ENCODE data around the gene SPIRE2. TPM values are rescaled to one million over a fixed set of nuclear protein-coding genes. Genes with fewer than 3 reads are reported as not detected.
A peak's percentile ranks its signal among the peaks of the same experiment; 100 is the strongest.

The SPIRE2 gene
- total and polyA plus RNA-seq, 9 of the 15 experiments (the other 6 are each of a cell fraction or from before 2014, with no cell fraction given): 0.70 to 7.5 (median 4.6) TPM

DNA sequence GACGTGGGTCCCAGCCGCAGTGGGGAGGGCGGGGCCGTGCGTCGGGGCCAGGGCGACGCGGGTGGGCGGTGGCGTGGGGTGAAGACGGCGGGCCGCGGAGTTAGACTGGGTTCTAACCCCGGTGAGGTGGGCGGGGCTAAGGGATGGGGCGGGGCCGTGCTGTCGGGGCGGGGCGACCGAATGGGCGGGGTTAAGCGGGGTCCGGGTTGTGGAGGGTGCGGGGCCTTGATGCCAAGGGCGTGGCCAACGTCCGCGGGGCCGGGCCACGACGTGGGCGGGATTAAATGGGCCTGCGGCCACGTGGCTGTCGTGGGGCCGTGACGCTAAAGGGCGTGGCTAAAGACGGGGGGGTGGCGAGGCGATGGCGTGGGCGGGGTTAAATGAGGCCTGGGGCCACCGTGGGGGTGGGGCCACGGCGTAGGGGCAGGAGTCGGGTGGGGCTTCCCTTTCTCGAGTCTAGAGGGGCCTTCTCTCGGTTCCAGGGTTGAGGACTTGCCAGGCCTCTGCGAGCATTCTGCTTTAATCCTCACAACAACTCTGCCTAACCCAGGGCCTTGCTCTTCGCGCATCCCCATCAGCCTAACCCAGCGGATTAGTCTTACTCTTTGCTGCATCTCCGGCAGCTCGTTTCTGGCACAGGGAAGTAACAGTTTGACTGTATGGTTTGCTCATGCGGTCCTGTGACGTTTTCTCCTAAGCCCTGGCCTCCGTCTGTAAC lies 45.9 kb downstream of the SPIRE2 start (continued):
- peak; percentile 11; the same call in 1 of the 2 replicates for TF ChIP-seq ZBTB33 (CRISPR knock-in tag; IDR thresholded peaks at IDR 0.05)
- TF ChIP-seq NFIX (CRISPR knock-in tag; IDR thresholded peaks at IDR 0.05; ENCODE audit: low read depth): no peak
- TF ChIP-seq FOXK2 (conservative IDR thresholded peaks at IDR 0.05 in 1 of 2, IDR thresholded peaks at IDR 0.05 in 1 of 2; ENCODE audit: low read depth in 2 of 2): peak in 1 of 2 experiments; percentile 4; a peak in 1 of 4 replicates
- TF ChIP-seq CCNT2 (IDR thresholded peaks at IDR 0.05; ENCODE audit: borderline replicate concordance, extremely low read depth, insufficient read length, low read depth, low read length): peak; percentile 69
- peak; percentile 32; the same call in 1 of the 2 replicates for TF ChIP-seq JUN (IDR thresholded peaks at IDR 0.05; ENCODE audit: borderline replicate concordance, low read depth, low read length)
- no peak for TF ChIP-seq JUN (CRISPR knock-in tag; IDR thresholded peaks at IDR 0.05; ENCODE audit: borderline replicate concordance)
- peak; percentile 78 for TF ChIP-seq VEZF1 (CRISPR knock-in tag; IDR thresholded peaks at IDR 0.05)
- TF ChIP-seq, protein P1, sequence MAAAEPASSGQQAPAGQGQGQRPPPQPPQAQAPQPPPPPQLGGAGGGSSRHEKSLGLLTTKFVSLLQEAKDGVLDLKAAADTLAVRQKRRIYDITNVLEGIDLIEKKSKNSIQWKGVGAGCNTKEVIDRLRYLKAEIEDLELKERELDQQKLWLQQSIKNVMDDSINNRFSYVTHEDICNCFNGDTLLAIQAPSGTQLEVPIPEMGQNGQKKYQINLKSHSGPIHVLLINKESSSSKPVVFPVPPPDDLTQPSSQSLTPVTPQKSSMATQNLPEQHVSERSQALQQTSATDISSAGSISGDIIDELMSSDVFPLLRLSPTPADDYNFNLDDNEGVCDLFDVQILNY (CRISPR knock-in tag; IDR thresholded peaks at IDR 0.05): no peak
- peak; percentile 1; the same call in 1 of the 2 replicates for TF ChIP-seq ZNF263 (CRISPR knock-in tag; IDR thresholded peaks at IDR 0.05; ENCODE audit: borderline replicate concordance)
- TF ChIP-seq STAT5A (IDR thresholded peaks at IDR 0.05; ENCODE audit: borderline replicate concordance, low read length): no peak
- TF ChIP-seq TBP (optimal IDR thresholded peaks at IDR 0.05; ENCODE audit: low read depth, low read length): peak; percentile 15
- no peak for TF ChIP-seq ILF3 (IDR thresholded peaks at IDR 0.05; ENCODE audit: borderline replicate concordance)
- TF ChIP-seq, protein P2, sequence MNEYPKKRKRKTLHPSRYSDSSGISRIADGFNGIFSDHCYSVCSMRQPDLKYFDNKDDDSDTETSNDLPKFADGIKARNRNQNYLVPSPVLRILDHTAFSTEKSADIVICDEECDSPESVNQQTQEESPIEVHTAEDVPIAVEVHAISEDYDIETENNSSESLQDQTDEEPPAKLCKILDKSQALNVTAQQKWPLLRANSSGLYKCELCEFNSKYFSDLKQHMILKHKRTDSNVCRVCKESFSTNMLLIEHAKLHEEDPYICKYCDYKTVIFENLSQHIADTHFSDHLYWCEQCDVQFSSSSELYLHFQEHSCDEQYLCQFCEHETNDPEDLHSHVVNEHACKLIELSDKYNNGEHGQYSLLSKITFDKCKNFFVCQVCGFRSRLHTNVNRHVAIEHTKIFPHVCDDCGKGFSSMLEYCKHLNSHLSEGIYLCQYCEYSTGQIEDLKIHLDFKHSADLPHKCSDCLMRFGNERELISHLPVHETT (CRISPR knock-in tag; conservative IDR thresholded peaks at IDR 0.05 in 1 of 2, IDR thresholded peaks at IDR 0.05 in 1 of 2): no peak
- peak; percentile 71 for TF ChIP-seq HMGN3 (IDR thresholded peaks at IDR 0.05; ENCODE audit: borderline replicate concordance, extremely low read depth, insufficient read length, low read depth, low read length)
- TF ChIP-seq ZNF57 (CRISPR knock-in tag; IDR thresholded peaks at IDR 0.05): no peak
- no peak for TF ChIP-seq FOXA3 (CRISPR knock-in tag; conservative IDR thresholded peaks at IDR 0.05 in 1 of 2, IDR thresholded peaks at IDR 0.05 in 1 of 2)
- TF ChIP-seq MBD2 (IDR thresholded peaks at IDR 0.05; ENCODE audit: borderline replicate concordance, low read depth): peak; percentile 48; the same call in 1 of the 2 replicates

Data from K562 (cell line).